HepG2 (cell line): ENCODE data around the gene FALEC. TPM values are rescaled to one million over a fixed set of nuclear protein-coding genes. Genes with fewer than 3 reads are reported as not detected.

Source experiments
- AFF4 ChIP-seq: sonication (generic); formaldehyde crosslinking; IDR thresholded peaks from 2 replicates; pipeline ENCODE4 v1.4.0; 2020; ENCODE audit warnings: missing genetic modification reagents
- ARID2 ChIP-seq: sonication (generic); formaldehyde crosslinking; IDR thresholded peaks from 2 replicates; pipeline ENCODE4 v1.8.1; 2022; ENCODE audit warnings: mild to moderate bottlenecking, missing genetic modification reagents, borderline replicate concordance
- ASH2L ChIP-seq: fragments of 300-600, 200-600 bp; sonication (generic); IDR thresholded peaks from 2 replicates; pipeline ENCODE4 v1.7.0; 2017; ENCODE audit warnings: low read depth, mild to moderate bottlenecking, moderate library complexity, mixed read lengths, low read length; ENCODE audit not compliant: insufficient read length
- IRF2 ChIP-seq: IDR thresholded peaks from 2 replicates; pipeline ENCODE4 v1.6.1; 2018; ENCODE audit warnings: missing genetic modification reagents, missing compliant biosample characterization
- RBM22 ChIP-seq: fragments of 200-400 bp; formaldehyde crosslinking; optimal IDR thresholded peaks from 2 replicates; pipeline ENCODE3; 2017; ENCODE audit warnings: mild to moderate bottlenecking, low read length, moderate library complexity
- SOX13 ChIP-seq, 3 experiments: fragments of 450-650 bp in 1 of 3; sonication (generic) in 1 of 3; formaldehyde crosslinking in 1 of 3; IDR thresholded peaks in 2 of 3; conservative IDR thresholded peaks in 1 of 3; 2 replicates each; pipeline versions ENCODE4 v1.5.0 to v1.6.1; 2016 to 2020; ENCODE audit warnings: antibody characterized with exemption in 1 of 3, mild to moderate bottlenecking in 1 of 3, missing compliant biosample characterization in 1 of 3, missing genetic modification reagents in 1 of 3, moderate library complexity in 1 of 3
- SRSF1 ChIP-seq: fragments of 200-400 bp; formaldehyde crosslinking; optimal IDR thresholded peaks from 2 replicates; pipeline ENCODE3; 2017; ENCODE audit warnings: mild to moderate bottlenecking, low read depth, low read length, moderate library complexity
- ZC3H13 ChIP-seq: sonication (generic); formaldehyde crosslinking; IDR thresholded peaks from 2 replicates; pipeline ENCODE4 v1.8.1; 2023; ENCODE audit warnings: mild to moderate bottlenecking, missing genetic modification reagents, moderate library complexity
- ZNF350 ChIP-seq: sonication (generic); formaldehyde crosslinking; IDR thresholded peaks from 2 replicates; pipeline ENCODE4 v1.4.0; 2020; ENCODE audit warnings: mild to moderate bottlenecking, low read depth, missing genetic modification reagents, borderline replicate concordance
- ZNF501 ChIP-seq: sonication (generic); formaldehyde crosslinking; IDR thresholded peaks from 2 replicates; pipeline ENCODE4 v1.5.1; 2020; ENCODE audit warnings: mild to moderate bottlenecking, moderate library complexity, missing genetic modification reagents
- ZNF572 ChIP-seq: sonication (generic); formaldehyde crosslinking; IDR thresholded peaks from 2 replicates; pipeline ENCODE4 v1.5.1; 2020; ENCODE audit warnings: mild to moderate bottlenecking, missing genetic modification reagents
- ZSCAN29 ChIP-seq: sonication (generic); formaldehyde crosslinking; conservative IDR thresholded peaks from 2 replicates; pipeline ENCODE4 v1.4.0; 2020; ENCODE audit warnings: mild to moderate bottlenecking, missing genetic modification reagents
- polyA plus RNA-seq, 8 experiments: library from polyadenylated mRNA; depleted of rRNA in 3 of 8; stranded (reverse) in 7 of 8; unstranded in 1 of 8; fragments of >200 nt; fragmentation: Illumina TruSeq in 4 of 8; extraction: Trizol in 4 of 8; gene quantifications; 2 replicates each; pipeline versions ENCODE4 v1.2.1 to v1.2.3, GENCODE V29; 2011 to 2016; ENCODE audit warnings: low read depth in 4 of 8, missing spikeins in 1 of 8, mixed read lengths in 1 of 8; ENCODE audit not compliant: insufficient read depth in 1 of 8
- total RNA-seq, 5 experiments: library from RNA; depleted of rRNA; stranded (reverse); fragments of >200 nt; fragmentation: Illumina TruSeq; extraction: Trizol; gene quantifications; 2 replicates each; pipeline ENCODE4 v1.2.3, GENCODE V29; 2016; ENCODE audit warnings: low read depth in 1 of 5
- TF ChIP-seq, protein P1 (sequence below): sonication (generic); formaldehyde crosslinking; IDR thresholded peaks from 2 replicates; pipeline ENCODE4 v1.9.0; 2022; ENCODE audit warnings: missing genetic modification reagents, mild to moderate bottlenecking, borderline replicate concordance

Gene FALEC
- total and polyA plus RNA-seq, 2 of the 13 experiments (the other 11 are each of a cell fraction or from before 2014, with no cell fraction given): 0.33 to 0.71 TPM

DNA sequence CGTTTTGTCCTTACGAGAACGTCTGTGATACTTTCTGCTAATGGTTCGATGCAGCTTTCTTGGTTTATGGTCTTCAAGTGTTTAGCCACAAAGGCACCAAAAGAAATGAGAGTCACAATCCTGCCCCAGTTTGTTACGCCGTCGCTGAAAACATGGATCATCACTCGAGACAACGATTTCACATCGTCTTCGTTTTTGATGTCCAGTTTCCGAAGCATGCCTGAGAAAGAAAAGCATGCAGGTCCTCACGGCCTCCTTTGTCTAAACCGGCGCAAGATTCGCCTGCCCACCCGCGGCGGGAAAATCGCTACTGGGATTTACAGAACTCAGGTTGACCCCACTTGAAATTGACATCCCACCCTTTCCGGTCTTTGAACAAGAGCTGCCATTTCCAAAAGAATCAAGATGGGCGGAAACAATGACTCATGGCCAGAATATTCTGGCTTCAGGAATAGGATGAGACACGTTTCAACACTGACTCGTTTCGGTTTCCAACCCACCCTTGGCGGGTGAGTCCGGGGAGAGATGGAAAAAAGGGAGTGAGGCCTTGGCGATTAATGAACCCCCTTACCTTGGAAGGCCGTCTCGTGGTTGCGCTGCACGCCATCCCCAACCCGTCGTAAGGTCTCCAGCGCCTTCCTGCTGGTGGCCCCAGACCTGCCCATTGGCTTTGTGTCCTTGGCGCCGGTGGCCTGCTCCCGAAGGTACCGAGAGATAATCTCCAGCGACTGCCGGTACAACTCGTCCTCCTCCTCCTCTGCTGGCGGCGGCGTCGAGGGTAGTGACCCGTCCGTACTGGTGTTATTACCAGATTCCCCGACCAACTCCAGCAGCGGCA lies 62.9 kb downstream of the FALEC start (continued):
- TF ChIP-seq, protein P1, sequence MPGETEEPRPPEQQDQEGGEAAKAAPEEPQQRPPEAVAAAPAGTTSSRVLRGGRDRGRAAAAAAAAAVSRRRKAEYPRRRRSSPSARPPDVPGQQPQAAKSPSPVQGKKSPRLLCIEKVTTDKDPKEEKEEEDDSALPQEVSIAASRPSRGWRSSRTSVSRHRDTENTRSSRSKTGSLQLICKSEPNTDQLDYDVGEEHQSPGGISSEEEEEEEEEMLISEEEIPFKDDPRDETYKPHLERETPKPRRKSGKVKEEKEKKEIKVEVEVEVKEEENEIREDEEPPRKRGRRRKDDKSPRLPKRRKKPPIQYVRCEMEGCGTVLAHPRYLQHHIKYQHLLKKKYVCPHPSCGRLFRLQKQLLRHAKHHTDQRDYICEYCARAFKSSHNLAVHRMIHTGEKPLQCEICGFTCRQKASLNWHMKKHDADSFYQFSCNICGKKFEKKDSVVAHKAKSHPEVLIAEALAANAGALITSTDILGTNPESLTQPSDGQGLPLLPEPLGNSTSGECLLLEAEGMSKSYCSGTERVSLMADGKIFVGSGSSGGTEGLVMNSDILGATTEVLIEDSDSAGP (CRISPR knock-in tag): 0 out of 2 replicates have a peak, but pooled peaks have one; percentile 68
- 0 out of 2 replicates have a peak, but pooled peaks have one; percentile 34 for TF ChIP-seq ZNF572 (CRISPR knock-in tag)
- TF ChIP-seq ZNF350 (CRISPR knock-in tag): peak; percentile 57; the same call in 1 of the 2 replicates
- TF ChIP-seq ZC3H13 (CRISPR knock-in tag): peak; percentile 22; the same call in 1 of the 2 replicates
- TF ChIP-seq RBM22: peak; percentile 62
- peak; percentile 78 for TF ChIP-seq ASH2L
- 0 out of 2 replicates have a peak, but pooled peaks have one; percentile 17 for TF ChIP-seq IRF2 (CRISPR knock-in tag)
- TF ChIP-seq SRSF1: peak; percentile 11
- no peak for TF ChIP-seq SOX13 (IDR thresholded peaks at IDR 0.05)
- TF ChIP-seq SOX13 (CRISPR knock-in tag; conservative IDR thresholded peaks at IDR 0.05 in 1 of 2, IDR thresholded peaks at IDR 0.05 in 1 of 2): 0 out of 4 replicates have a peak, but pooled peaks of 1 of the 2 experiments have one; percentile 34
- TF ChIP-seq ZNF501: peak; percentile 72; the same call in 1 of the 2 replicates
- TF ChIP-seq ARID2 (CRISPR knock-in tag): peak; percentile 86; the same call in 1 of the 2 replicates
- TF ChIP-seq ZSCAN29 (CRISPR knock-in tag): 0 out of 2 replicates have a peak, but pooled peaks have one; percentile 53
- TF ChIP-seq AFF4: peak; percentile 8; the same call in 1 of the 2 replicates
